HCT116 (cell line): ENCODE data around the gene CTDNEP1. TPM values are rescaled to one million over a fixed set of nuclear protein-coding genes. Genes with fewer than 3 reads are reported as not detected.

Experiments used
- ATAC-seq: fragments of 200-7000 bp; cut with Tn5 transposase; 2 replicates; pipeline ENCODE4 v1.9.1; 2020; ENCODE audit warnings: mild to moderate bottlenecking, moderate library complexity
- BruUV-seq: library from RNA; stranded (reverse); fragments of 400-500 nt; replicated peaks from 2 replicates; lab custom pipeline; 2021; lab: Mats Ljungman, UMichigan
- CTCF ChIA-PET: fragments of 300-600 bp; sonication (Branson Sonifier 250); formaldehyde crosslinking; loops from one replicate; lab custom pipeline; 2021; ENCODE audit warnings: antibody characterized with exemption; lab: Charles Lee
- POLR2A ChIA-PET: fragments of 300-600, 350-600 bp; sonication (Branson Sonifier 250); formaldehyde crosslinking; loops from one replicate; lab custom pipeline; 2021; ENCODE audit warnings: antibody characterized with exemption; lab: Charles Lee
- RAD21 ChIA-PET, 2 experiments: fragments of 300-600 bp; sonication (Branson Sonifier 250); formaldehyde crosslinking; loops; one replicate each; lab custom pipeline; 2023; ENCODE audit warnings: low total read pairs in 2 of 2; ENCODE audit not compliant: uncharacterized antibody in 2 of 2, unreplicated experiment in 2 of 2, low non-redundant PET in 1 of 2; lab: Charles Lee
- DNase-seq: peaks from one replicate; pipeline ENCODE4 v3.0.0-alpha.2; 2010; ENCODE audit warnings: low read depth, low spot score
- H2AFZ ChIP-seq: fragments of 200-600 bp; shearing (Covaris generic), sonication (generic); 2 replicates; pipeline ENCODE4 v1.6.1; 2017; ENCODE audit warnings: low read depth, mixed run types, mixed read lengths, antibody characterized with exemption, low read length; ENCODE audit not compliant: poor library complexity, severe bottlenecking
- H3K27ac ChIP-seq: 2 replicates; pipeline ENCODE4 v1.5.1; 2012; ENCODE audit warnings: low read depth, low read length
- H3K27me3 ChIP-seq: fragments of 200-600 bp; sonication (generic); 2 replicates; pipeline ENCODE4 v1.6.1; 2016; ENCODE audit warnings: mixed run types, low read length, mixed read lengths; ENCODE audit not compliant: insufficient read depth
- H3K36me3 ChIP-seq, 2 experiments: fragments of 200-500 bp in 1 of 2; fragments of 200-600 bp in 1 of 2; sonication (Bioruptor generic) in 1 of 2; sonication (generic) in 1 of 2; 2 replicates each; pipeline versions ENCODE4 v1.5.1 to v1.6.1; 2014 to 2016; ENCODE audit warnings: low read length in 2 of 2, inconsistent platforms in 1 of 2, mixed read lengths in 1 of 2, mixed run types in 1 of 2; ENCODE audit not compliant: insufficient read depth in 2 of 2, control insufficient read depth in 1 of 2
- H3K4me1 ChIP-seq, 2 experiments: fragments of 200-600 bp in 1 of 2; sonication (generic) in 1 of 2; 2 replicates each; pipeline versions ENCODE4 v1.5.1 to v1.6.1; 2012 to 2017; ENCODE audit warnings: low read length in 2 of 2, inconsistent platforms in 1 of 2, mild to moderate bottlenecking in 1 of 2, mixed read lengths in 1 of 2, mixed run types in 1 of 2, moderate library complexity in 1 of 2; ENCODE audit not compliant: insufficient read depth in 2 of 2, control insufficient read depth in 1 of 2
- H3K4me2 ChIP-seq: fragments of 200-600 bp; sonication (generic); 2 replicates; pipeline ENCODE4 v1.6.1; 2017; ENCODE audit warnings: mixed run types, low read length, mixed read lengths
- H3K4me3 ChIP-seq, 2 experiments: fragments of 200-600 bp in 1 of 2; sonication (generic) in 1 of 2; replicated peaks in 1 of 2; 2 replicates each; pipeline ENCODE4 v1.5.1; 2011 to 2016; ENCODE audit warnings: low read length in 2 of 2, control low read depth in 1 of 2, low read depth in 1 of 2, mild to moderate bottlenecking in 1 of 2, mixed read lengths in 1 of 2, mixed run types in 1 of 2
- H3K79me2 ChIP-seq: fragments of 200-600 bp; sonication (generic); 2 replicates; pipeline ENCODE4 v1.6.1; 2017; ENCODE audit warnings: mild to moderate bottlenecking, mixed run types, low read length, moderate library complexity, mixed read lengths; ENCODE audit not compliant: insufficient read depth
- H3K9ac ChIP-seq: fragments of 200-600 bp; sonication (generic); 2 replicates; pipeline ENCODE4 v1.6.1; 2016; ENCODE audit warnings: low read length, mixed read lengths
- H3K9me2 ChIP-seq: fragments of 200-600 bp; sonication (generic), shearing (Covaris generic); 2 replicates; pipeline ENCODE4 v1.6.1; 2017; ENCODE audit warnings: mixed run types, mild to moderate bottlenecking, moderate library complexity; ENCODE audit not compliant: insufficient read depth
- H3K9me3 ChIP-seq, 2 experiments: fragments of 200-500 bp in 1 of 2; fragments of 200-600 bp in 1 of 2; sonication (Bioruptor generic) in 1 of 2; sonication (generic) in 1 of 2; 2 replicates each; pipeline ENCODE4 v1.6.1; 2014 to 2017; ENCODE audit warnings: low read length in 2 of 2, mixed read lengths in 2 of 2, inconsistent platforms in 1 of 2, low read depth in 1 of 2, mild to moderate bottlenecking in 1 of 2, mixed run types in 1 of 2, moderate library complexity in 1 of 2; ENCODE audit not compliant: control insufficient read depth in 1 of 2, insufficient read depth in 1 of 2
- H4K20me1 ChIP-seq: fragments of 200-600 bp; sonication (generic), shearing (Covaris generic); 2 replicates; pipeline ENCODE4 v1.6.1; 2017; ENCODE audit warnings: mixed run types, mild to moderate bottlenecking, moderate library complexity; ENCODE audit not compliant: insufficient read depth
- CBX3 ChIP-seq: IDR thresholded peaks from 2 replicates; pipeline ENCODE4 v1.6.1; 2012; ENCODE audit warnings: low read depth
- CEBPB ChIP-seq: IDR thresholded peaks from 2 replicates; pipeline ENCODE4 v1.6.1; 2012; ENCODE audit warnings: low read depth
- EGR1 ChIP-seq: IDR thresholded peaks from 2 replicates; pipeline ENCODE4 v1.6.1; 2012; ENCODE audit warnings: low read depth
- ELF1 ChIP-seq: IDR thresholded peaks from 2 replicates; pipeline ENCODE4 v1.6.1; 2012; ENCODE audit warnings: low read depth, borderline replicate concordance
- EZH2 ChIP-seq: fragments of 200-600 bp; sonication (generic); IDR thresholded peaks from 2 replicates; pipeline ENCODE4 v1.6.1; 2017; ENCODE audit warnings: antibody characterized with exemption, mixed run types
- EZH2phosphoT487 ChIP-seq: fragments of 200-600 bp; IDR thresholded peaks from 2 replicates; pipeline ENCODE4 v1.6.1; 2018; ENCODE audit warnings: antibody characterized with exemption, borderline replicate concordance
- FOSL1 ChIP-seq: IDR thresholded peaks from 2 replicates; pipeline ENCODE4 v1.6.1; 2012; ENCODE audit warnings: low read depth
- JUND ChIP-seq: IDR thresholded peaks from 2 replicates; pipeline ENCODE4 v1.6.1; 2012
- POLR2A ChIP-seq: IDR thresholded peaks from 2 replicates; pipeline ENCODE4 v1.7.0; 2011; ENCODE audit warnings: borderline replicate concordance; ENCODE audit not compliant: insufficient read depth, insufficient read length; ENCODE audit errors: extremely low read depth
- POLR2AphosphoS5 ChIP-seq: IDR thresholded peaks from 2 replicates; pipeline ENCODE4 v1.6.1; 2011; ENCODE audit warnings: mild to moderate bottlenecking, low read depth, low read length, moderate library complexity
- SIN3A ChIP-seq: IDR thresholded peaks from 2 replicates; pipeline ENCODE4 v1.6.1; 2012; ENCODE audit warnings: low read depth
- SP1 ChIP-seq: IDR thresholded peaks from 2 replicates; pipeline ENCODE4 v1.6.1; 2012; ENCODE audit warnings: low read depth
- SRF ChIP-seq: IDR thresholded peaks from 2 replicates; pipeline ENCODE4 v1.6.1; 2012; ENCODE audit warnings: low read depth
- TCF7L2 ChIP-seq: IDR thresholded peaks from 2 replicates; pipeline ENCODE4 v1.7.0; 2011; ENCODE audit warnings: borderline replicate concordance, inconsistent platforms; ENCODE audit not compliant: insufficient read depth, insufficient read length; ENCODE audit errors: extremely low read depth
- ZFX ChIP-seq: fragments of 450-650 bp; IDR thresholded peaks from 2 replicates; pipeline ENCODE4 v1.6.1; 2017
- ZNF274 ChIP-seq: fragments of 200-500 bp; sonication (Bioruptor generic); IDR thresholded peaks from 2 replicates; pipeline ENCODE4 v1.6.1; 2014; ENCODE audit warnings: mild to moderate bottlenecking, low read depth, low read length, inconsistent platforms
- intact Hi-C: fragments of 100-400 bp; cut with micrococcal nuclease; formaldehyde crosslinking; loops from 2 replicates; pipeline ENCODE4 v1.10.0; 2022
- total RNA-seq: library from RNA; stranded (reverse); gene quantifications from one replicate; pipeline ENCODE4 v1.2.1, GENCODE V29; 2021; ENCODE audit not compliant: unreplicated experiment
- TF ChIP-seq, protein P1 (sequence below): IDR thresholded peaks from 2 replicates; pipeline ENCODE4 v1.6.1; 2011; ENCODE audit warnings: mild to moderate bottlenecking, low read length, moderate library complexity; ENCODE audit not compliant: insufficient replicate concordance; ENCODE audit errors: extremely low read depth
- TF ChIP-seq, protein P2 (sequence below), 3 experiments: fragments of 200-600 bp in 1 of 3; sonication (generic) in 1 of 3; IDR thresholded peaks in 2 of 3; conservative IDR thresholded peaks in 1 of 3; 2 replicates each; pipeline ENCODE4 v1.5.1; 2012 to 2017; ENCODE audit warnings: low read depth in 2 of 3, low read length in 2 of 3, antibody characterized with exemption in 1 of 3, borderline replicate concordance in 1 of 3, control low read depth in 1 of 3, mild to moderate bottlenecking in 1 of 3, mixed read lengths in 1 of 3, mixed run types in 1 of 3, moderate library complexity in 1 of 3; ENCODE audit not compliant: insufficient read depth in 1 of 3
- TF ChIP-seq, protein P3 (sequence below): IDR thresholded peaks from 2 replicates; pipeline ENCODE4 v1.6.1; 2012; ENCODE audit warnings: low read depth

The CTDNEP1 gene
- total RNA-seq, 1 experiment from 2014 or later, result 143 TPM

DNA sequence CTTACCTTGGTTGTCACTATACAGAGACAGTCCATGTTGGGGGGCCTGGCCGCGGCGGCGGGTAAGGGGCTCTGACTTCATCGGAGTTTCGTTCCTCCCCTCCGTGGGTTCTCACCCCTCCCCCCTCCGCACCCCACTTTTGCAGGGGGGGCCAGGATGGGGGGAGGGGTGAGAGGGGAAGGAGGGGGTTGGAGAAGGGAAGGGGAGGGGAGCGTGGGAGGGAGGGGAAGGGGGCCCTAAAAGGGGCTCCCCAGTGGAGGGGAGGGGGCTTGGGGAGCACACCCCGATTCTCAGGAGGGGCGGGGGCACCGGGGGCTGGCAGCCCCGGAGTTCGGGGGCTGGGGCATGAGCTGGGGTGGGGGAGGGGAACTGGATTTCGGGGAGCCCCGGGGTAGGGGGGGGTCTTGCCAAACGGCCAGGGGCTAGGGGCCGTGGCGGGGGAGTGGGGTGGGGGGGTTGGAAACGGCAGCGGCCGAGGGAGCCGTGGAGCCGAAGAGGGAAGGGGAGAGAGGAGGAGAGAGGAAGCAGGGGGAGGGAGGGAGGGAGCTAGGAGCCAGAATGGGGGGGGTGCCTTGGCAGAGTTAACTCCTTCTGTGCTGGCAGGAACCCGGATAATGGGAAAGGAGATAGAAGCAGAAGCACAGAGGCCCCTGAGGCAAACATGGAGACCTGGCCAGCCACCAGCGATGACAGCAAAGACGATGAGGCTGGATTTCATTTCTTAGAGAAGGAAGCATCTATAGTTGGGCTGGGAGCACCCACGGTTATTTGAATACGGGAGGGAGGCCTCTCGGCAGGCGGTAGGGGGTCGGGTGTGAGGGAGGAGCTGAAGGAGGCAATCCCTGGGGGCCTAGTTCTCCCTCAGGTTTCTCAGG, 34.2 kb downstream of the CTDNEP1 start:
- Histone ChIP-seq H3K9me3 (no peaks in the 10 kb centered on the region), H3K9me2 (no peaks in the 10 kb centered on the region), H3K36me3 (peaks cover 5 to 14% of the 10 kb centered on the region in 2 experiments; a peak in 3 of 4 replicates), H3K4me3 (peak overlapping the region; percentile 41 to 50), H3K4me1 (peaks cover 14 to 70% of the 10 kb centered on the region in 2 experiments; a peak in 3 of 4 replicates), H4K20me1 (no peaks in the 10 kb centered on the region), H3K27me3 (no peaks in the 10 kb centered on the region), H2AFZ (no peak overlapping the region), H3K9ac (peak overlapping the region; percentile 27), H3K4me2 (peak overlapping the region; percentile 64), H3K79me2 (peaks cover 24% of the 10 kb centered on the region), H3K27ac (no peak overlapping the region)
- RAD21 ChIA-PET, result no interaction called here
- ATAC-seq (no peak), DNase-seq (no peak)
- BruUV-seq, result no TSS peak
- CTCF ChIA-PET, result interaction anchor here (0.9 to 1.4 kb wide), 2 partner anchors 79 to 171 kb away, joined by 3 to 4 read pairs; no protein-coding TSS in a partner anchor
- TF ChIP-seq ZNF274, result no peak
- TF ChIP-seq ZFX, result no peak
- TF ChIP-seq TCF7L2, result no peak
- no peak for TF ChIP-seq CBX3
- TF ChIP-seq EZH2, result no peak
- TF ChIP-seq, protein P1, sequence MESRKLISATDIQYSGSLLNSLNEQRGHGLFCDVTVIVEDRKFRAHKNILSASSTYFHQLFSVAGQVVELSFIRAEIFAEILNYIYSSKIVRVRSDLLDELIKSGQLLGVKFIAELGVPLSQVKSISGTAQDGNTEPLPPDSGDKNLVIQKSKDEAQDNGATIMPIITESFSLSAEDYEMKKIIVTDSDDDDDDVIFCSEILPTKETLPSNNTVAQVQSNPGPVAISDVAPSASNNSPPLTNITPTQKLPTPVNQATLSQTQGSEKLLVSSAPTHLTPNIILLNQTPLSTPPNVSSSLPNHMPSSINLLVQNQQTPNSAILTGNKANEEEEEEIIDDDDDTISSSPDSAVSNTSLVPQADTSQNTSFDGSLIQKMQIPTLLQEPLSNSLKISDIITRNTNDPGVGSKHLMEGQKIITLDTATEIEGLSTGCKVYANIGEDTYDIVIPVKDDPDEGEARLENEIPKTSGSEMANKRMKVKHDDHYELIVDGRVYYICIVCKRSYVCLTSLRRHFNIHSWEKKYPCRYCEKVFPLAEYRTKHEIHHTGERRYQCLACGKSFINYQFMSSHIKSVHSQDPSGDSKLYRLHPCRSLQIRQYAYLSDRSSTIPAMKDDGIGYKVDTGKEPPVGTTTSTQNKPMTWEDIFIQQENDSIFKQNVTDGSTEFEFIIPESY, result no peak
- no peak for TF ChIP-seq FOSL1
- TF ChIP-seq EZH2phosphoT487, result no peak
- TF ChIP-seq JUND, result no peak
- TF ChIP-seq, protein P2, sequence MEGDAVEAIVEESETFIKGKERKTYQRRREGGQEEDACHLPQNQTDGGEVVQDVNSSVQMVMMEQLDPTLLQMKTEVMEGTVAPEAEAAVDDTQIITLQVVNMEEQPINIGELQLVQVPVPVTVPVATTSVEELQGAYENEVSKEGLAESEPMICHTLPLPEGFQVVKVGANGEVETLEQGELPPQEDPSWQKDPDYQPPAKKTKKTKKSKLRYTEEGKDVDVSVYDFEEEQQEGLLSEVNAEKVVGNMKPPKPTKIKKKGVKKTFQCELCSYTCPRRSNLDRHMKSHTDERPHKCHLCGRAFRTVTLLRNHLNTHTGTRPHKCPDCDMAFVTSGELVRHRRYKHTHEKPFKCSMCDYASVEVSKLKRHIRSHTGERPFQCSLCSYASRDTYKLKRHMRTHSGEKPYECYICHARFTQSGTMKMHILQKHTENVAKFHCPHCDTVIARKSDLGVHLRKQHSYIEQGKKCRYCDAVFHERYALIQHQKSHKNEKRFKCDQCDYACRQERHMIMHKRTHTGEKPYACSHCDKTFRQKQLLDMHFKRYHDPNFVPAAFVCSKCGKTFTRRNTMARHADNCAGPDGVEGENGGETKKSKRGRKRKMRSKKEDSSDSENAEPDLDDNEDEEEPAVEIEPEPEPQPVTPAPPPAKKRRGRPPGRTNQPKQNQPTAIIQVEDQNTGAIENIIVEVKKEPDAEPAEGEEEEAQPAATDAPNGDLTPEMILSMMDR (IDR thresholded peaks at IDR 0.05 in 2 of 3, conservative IDR thresholded peaks at IDR 0.05 in 1 of 3; ENCODE audit: borderline replicate concordance in 1 of 3, insufficient read depth in 1 of 3, low read depth in 2 of 3, low read length in 2 of 3), result no peak
- no peak for TF ChIP-seq POLR2A
- TF ChIP-seq SIN3A, result no peak
- no peak for TF ChIP-seq ELF1
- no peak for TF ChIP-seq POLR2AphosphoS5
- no peak for TF ChIP-seq SP1
- TF ChIP-seq CEBPB, result no peak
- TF ChIP-seq EGR1, result no peak
- TF ChIP-seq, protein P3, sequence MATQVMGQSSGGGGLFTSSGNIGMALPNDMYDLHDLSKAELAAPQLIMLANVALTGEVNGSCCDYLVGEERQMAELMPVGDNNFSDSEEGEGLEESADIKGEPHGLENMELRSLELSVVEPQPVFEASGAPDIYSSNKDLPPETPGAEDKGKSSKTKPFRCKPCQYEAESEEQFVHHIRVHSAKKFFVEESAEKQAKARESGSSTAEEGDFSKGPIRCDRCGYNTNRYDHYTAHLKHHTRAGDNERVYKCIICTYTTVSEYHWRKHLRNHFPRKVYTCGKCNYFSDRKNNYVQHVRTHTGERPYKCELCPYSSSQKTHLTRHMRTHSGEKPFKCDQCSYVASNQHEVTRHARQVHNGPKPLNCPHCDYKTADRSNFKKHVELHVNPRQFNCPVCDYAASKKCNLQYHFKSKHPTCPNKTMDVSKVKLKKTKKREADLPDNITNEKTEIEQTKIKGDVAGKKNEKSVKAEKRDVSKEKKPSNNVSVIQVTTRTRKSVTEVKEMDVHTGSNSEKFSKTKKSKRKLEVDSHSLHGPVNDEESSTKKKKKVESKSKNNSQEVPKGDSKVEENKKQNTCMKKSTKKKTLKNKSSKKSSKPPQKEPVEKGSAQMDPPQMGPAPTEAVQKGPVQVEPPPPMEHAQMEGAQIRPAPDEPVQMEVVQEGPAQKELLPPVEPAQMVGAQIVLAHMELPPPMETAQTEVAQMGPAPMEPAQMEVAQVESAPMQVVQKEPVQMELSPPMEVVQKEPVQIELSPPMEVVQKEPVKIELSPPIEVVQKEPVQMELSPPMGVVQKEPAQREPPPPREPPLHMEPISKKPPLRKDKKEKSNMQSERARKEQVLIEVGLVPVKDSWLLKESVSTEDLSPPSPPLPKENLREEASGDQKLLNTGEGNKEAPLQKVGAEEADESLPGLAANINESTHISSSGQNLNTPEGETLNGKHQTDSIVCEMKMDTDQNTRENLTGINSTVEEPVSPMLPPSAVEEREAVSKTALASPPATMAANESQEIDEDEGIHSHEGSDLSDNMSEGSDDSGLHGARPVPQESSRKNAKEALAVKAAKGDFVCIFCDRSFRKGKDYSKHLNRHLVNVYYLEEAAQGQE, result no peak
- no peak for TF ChIP-seq SRF
- intact Hi-C loops, result no loop called here
- POLR2A ChIA-PET, result interaction anchor here (2.8 kb wide), 1 partner anchor 25 kb away, joined by 13 read pairs; the partner anchor contains the start of gene GABARAP
